HG02870 (cell line): ENCODE results near the gene RBM12.

Experiments
- ATAC-seq: cut with Tn5 transposase; IDR thresholded peaks from one replicate; pipeline ENCODE4 v1.9.1; 2021; ENCODE audit warnings: mild to moderate bottlenecking, moderate library complexity; ENCODE audit not compliant: unreplicated experiment

The RBM12 gene

GRCh38 chr20:35660122-35660937 is 4.4 kb downstream of the RBM12 start:
- no peak for ATAC-seq

GRCh38 chr20:35657271-35657670 is 7.4 kb downstream of the RBM12 start:
- ATAC-seq = no peak

DNA sequence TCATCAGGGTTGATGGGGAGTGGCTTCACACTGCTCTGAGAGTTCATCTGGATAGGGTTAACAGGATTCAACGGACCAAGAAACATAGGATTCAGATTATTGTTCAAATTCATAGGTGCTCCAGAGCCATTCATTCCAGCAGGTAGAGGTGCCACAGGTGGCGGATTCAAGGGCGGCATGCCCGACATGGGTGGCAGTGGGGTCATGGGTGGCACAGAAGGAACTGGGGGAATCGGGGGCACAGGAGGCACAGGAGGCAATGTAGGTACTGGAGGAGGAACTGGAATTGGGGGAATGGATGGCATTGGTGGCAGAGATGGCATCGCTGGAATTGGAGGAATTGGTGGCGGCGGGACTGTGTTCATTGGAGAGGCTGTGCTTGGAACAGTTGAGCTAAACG is 10.3 kb downstream of the RBM12 start:
- ATAC-seq = no peak

DNA sequence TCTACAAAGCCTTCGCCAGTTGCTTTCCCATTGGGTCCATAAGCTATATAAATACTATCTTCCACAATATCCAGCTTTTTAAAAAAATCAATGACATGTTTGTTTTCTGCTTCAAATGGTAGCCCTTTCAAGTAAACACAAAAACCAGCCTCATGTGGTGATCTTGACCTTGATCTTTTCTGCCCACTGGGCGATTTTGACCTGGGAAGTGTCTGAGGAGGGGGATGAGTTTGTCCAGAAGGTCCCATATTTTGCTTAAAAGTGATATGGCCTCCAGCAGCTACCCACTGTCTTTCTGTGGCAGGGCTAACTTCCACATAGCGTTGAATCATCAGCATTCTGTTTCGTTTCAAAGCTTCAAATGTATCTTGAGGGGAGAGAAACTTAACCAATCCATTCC is 10.8 kb downstream of the RBM12 start:
- no peak for ATAC-seq

DNA sequence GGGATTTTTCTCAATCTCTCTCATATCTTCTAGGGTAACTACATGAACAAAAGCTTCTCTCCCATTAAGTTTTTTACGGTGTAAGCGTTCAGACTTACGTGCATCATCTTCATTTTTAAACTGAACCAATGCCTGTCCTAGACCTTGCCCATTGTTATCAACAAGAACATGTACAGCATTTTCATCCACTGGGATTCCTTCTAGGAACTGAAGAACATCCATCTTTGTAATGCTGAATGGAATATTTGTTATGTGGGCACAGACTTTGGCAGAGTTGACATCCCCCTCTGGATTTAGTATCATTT is 11.3 kb downstream of the RBM12 start:
- no peak for ATAC-seq

DNA sequence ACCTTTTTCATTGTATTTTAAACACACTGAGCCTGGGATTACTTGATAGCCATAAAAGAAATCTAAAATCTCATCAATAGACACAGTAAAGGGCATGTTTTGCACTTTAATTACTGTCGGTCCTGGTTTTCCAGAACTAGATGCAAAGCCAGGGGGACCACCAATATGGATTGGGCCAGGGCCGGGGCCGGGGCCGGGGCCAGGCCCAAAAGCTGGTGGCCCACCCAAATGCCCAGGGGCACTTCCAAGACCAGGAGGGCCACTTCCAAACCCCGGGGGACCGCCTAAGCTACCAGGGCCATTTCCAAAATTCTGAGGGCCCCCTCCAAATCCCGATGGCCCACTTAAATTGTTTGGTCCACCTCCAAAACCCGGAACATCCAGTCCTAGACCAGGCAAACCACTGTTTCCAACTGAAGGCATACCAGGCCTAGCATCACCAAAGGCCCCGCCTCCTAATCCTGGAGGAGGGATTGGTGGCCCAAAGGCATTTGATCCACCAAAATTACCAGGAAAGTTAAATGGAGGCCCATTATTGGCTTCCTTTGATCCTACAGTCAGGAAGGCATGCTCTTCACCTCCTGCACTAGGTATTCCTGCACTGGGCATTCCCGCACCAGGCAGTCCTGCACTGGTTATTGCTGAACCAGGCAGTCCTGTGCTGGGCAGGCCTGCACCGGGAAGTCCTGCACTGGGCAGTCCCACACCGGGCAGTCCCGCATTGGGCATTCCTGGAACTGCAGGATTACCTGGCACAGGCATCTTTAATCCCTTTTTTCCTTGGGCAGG is 11.9 kb downstream of the RBM12 start:
- ATAC-seq = no peak

DNA sequence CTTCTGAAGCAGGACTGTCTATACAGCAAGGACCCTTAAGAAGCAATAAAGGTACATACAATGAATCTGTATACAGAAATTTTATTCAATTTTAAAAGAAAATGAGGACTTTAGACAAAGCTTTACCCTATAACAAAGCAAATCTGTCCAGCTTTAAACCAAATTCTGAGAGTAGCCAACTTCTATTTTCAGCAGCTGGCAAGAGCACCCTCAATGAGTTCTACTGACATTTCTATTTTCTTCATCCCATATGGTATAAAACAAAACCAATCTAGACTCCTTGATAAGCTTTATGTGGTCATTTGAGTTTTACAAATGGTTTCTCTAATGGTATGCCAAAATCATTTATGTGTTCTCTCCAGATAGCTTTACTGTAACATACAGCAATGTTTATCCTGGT is 12.7 kb downstream of the RBM12 start:
- ATAC-seq = no peak

DNA sequence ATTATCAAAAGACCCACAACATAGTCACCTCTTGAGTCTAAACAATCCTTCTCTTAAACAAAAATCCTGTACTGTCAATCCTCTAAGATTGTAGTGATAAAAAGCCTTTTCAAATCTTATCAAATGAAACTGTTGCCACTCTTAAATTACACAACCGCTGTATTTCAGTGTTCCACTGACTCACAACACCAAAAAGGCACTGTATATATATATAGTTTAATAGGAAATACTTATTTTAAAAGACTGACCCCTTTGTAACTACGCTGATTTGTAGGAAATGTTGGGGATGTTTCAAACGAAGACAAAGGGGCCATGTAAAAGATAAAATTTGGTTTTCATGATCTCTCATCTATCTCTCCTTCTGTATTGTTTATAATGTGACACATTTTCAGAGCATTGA is 14.1 kb downstream of the RBM12 start:
- ATAC-seq = no peak

GRCh38 chr20:35648836-35649235 is 15.9 kb downstream of the RBM12 start:
- ATAC-seq = no peak

- ATAC-seq = no peak
Measured at GRCh38 chr20:35644806-35645205, 19.9 kb downstream of the RBM12 start.

GRCh38 chr20:35643045-35643444 is 21.7 kb downstream of the RBM12 start:
- ATAC-seq = no peak

DNA sequence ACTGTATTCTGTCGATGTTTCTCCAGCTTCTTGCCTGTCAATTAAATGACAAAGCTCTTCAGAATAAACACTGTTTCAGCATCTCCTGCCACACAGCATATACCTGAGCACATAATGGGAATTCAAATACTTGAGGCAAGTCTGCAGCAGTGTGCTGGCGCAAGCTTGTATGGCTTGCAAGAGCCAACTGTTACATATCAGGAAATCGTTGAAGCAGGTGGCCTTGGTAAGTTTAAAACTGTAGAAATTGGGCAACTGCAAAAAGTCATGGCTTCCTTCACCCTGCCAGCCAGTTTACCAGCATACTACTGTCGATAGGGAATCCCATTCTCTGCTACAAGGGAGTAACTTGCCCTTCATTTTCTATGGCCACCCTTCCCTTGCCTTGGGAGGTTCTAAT is 23.0 kb downstream of the RBM12 start:
- no peak for ATAC-seq

DNA sequence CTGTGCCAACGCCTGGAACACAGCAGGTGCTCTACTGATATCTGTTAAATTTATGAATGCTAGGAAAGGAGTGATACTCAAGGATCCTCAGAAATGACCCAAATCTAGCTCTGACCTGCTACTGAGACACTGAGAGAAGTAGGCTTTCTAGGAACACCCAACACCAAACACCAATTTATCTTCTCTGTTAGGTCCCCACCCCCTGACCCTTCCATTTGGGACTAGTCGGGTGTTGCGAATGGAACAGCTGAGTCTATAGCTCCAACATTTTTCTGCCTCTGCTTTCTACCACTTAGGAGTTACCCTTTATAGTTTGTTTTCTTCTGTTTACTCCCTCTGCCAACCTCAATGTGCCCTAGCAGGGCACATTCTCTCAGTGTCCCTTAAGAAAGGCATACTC is 24.0 kb downstream of the RBM12 start:
- ATAC-seq = no peak

DNA sequence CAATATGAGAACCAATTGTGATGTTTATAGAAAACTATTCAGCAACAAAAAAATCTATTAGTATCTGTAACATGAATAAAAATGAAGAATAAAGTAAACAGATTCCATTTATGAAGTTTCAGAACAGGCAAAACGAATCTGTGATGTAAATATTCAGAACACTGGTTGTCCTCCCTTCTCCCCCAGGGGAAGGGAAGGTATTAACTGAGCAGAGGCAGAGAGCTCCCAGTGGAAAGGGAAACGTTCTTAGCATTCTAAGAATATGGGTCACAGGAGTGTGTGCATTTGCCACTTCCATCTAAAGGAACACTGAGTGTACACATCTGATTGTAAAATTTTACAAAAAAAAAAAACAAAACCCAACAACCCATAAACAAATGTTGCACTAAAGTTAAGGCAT is 25.9 kb downstream of the RBM12 start:
- no peak for ATAC-seq

GRCh38 chr20:35637276-35637675 is 27.4 kb downstream of the RBM12 start:
- no peak for ATAC-seq

- ATAC-seq = no peak
Measured at GRCh38 chr20:35636095-35636494, 28.6 kb downstream of the RBM12 start.

GRCh38 chr20:35635652-35636051 is 29.0 kb downstream of the RBM12 start:
- ATAC-seq = no peak

DNA sequence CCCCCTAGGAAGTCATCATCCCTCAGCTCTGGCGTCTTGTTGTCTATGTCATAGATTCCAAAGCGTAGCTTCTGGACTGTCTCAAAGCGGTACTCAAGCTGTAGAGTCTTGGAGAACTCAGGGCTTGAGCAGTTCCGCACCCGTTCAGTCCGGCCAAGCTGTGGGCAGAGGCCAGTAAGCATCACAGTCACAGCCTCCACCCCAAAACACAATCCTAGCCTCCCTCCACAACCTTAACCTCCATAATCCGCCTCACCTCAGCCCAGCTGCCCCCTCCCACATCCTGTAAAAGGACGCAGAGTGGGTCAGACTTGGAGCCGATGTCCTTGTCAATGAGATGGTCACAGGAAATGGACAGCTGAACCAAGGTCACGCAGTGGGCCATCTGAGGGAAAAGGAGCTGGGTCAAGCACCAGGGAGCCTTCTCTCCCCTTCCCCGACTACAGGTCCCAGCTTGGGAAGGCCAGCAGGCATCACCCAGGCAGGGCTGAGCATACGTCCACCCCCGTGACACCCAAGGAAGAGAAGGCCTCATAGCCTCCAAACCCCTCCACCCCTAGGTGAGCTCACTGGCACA is 32.1 kb downstream of the RBM12 start:
- no peak for ATAC-seq

DNA sequence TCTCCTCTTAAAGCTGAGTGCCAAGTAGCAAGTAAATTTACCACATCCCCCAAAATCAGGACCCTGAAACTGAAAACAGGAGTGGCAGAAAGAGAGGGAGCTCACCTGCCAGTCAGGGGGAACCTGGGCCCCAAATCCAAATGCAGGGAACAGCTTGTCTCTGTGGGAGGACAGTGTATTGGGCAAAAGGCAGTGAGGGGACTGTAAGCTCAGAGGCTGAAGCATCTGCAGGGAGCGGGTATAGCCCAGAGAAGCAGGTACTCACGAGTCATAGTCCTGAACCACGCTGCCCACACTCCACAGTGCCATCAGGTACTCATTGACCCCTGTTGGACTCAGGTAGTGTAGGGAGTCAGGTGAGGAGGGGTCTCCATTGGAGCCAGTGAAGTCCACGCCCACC is 34.1 kb downstream of the RBM12 start:
- ATAC-seq = no peak

- no peak for ATAC-seq
Measured at GRCh38 chr20:35629427-35630145, 35.1 kb downstream of the RBM12 start.

- no peak for ATAC-seq
Measured at GRCh38 chr20:35627121-35627520, 37.6 kb downstream of the RBM12 start.
